GM19438 (cell line): ENCODE measurements around the gene METTL25.

Experiments used
- ATAC-seq: cut with Tn5 transposase; IDR thresholded peaks from one replicate; pipeline ENCODE4 v1.9.1; 2021; ENCODE audit warnings: low read depth; ENCODE audit not compliant: unreplicated experiment

METTL25 gene

GRCh38 chr12:82461393-82461792, 103.1 kb downstream of the METTL25 start:
- ATAC-seq: no peak

GRCh38 chr12:82461836-82462235, 103.5 kb downstream of the METTL25 start:
- ATAC-seq: no peak

GRCh38 chr12:82468563-82468962, 110.2 kb downstream of the METTL25 start:
- no peak for ATAC-seq

GRCh38 chr12:82470906-82471512, 112.7 kb downstream of the METTL25 start:
- no peak for ATAC-seq

GRCh38 chr12:82473111-82473754, 114.9 kb downstream of the METTL25 start:
- ATAC-seq: no peak

GRCh38 chr12:82474181-82474797, 116.0 kb downstream of the METTL25 start:
- peak; percentile 79 for ATAC-seq

- no peak for ATAC-seq
Observed at GRCh38 chr12:82474798-82475184, 116.5 kb downstream of the METTL25 start.

GRCh38 chr12:82475211-82475610, 116.9 kb downstream of the METTL25 start:
- ATAC-seq: no peak

- no peak for ATAC-seq
Observed at GRCh38 chr12:82476511-82476910, 118.2 kb downstream of the METTL25 start.

- ATAC-seq: no peak
Observed at GRCh38 chr12:82479511-82479910, 121.2 kb downstream of the METTL25 start.

GRCh38 chr12:82480606-82481005, 122.3 kb downstream of the METTL25 start:
- ATAC-seq: no peak

- no peak for ATAC-seq
Observed at GRCh38 chr12:82481954-82482353, 123.6 kb downstream of the METTL25 start.

- ATAC-seq: no peak
Observed at GRCh38 chr12:82486524-82487235, 128.4 kb downstream of the METTL25 start.

- no peak for ATAC-seq
Observed at GRCh38 chr12:82504409-82504808, 146.1 kb downstream of the METTL25 start.

- no peak for ATAC-seq
Observed at GRCh38 chr12:82505150-82505549, 146.8 kb downstream of the METTL25 start.

GRCh38 chr12:82507686-82508085, 149.4 kb downstream of the METTL25 start:
- no peak for ATAC-seq

GRCh38 chr12:82510386-82510785, 152.1 kb downstream of the METTL25 start:
- ATAC-seq: no peak

- ATAC-seq: no peak
Observed at GRCh38 chr12:82514880-82515279, 156.6 kb downstream of the METTL25 start.

- no peak for ATAC-seq
Observed at GRCh38 chr12:82515652-82516051, 157.3 kb downstream of the METTL25 start.

GRCh38 chr12:82517027-82517426, 158.7 kb downstream of the METTL25 start:
- ATAC-seq: peak; percentile 85

GRCh38 chr12:82517808-82518207, 159.5 kb downstream of the METTL25 start:
- no peak for ATAC-seq
